Measurements from ENCODE around the gene SST.

SST gene

GRCh38 chr3:187623285-187623814 is 46.8 kb downstream of the SST start:
- ChIA-PET CTCF (no interaction called here), POLR2A (no interaction called here)
- no peak for DNase-seq (ENCODE audit: extremely low spot score)
- TF ChIP-seq FOXM1 (IDR thresholded peaks at IDR 0.05; ENCODE audit: borderline replicate concordance), result no peak
- no peak for TF ChIP-seq HDGF (IDR thresholded peaks at IDR 0.05; ENCODE audit: borderline replicate concordance)
- TF ChIP-seq NFRKB (IDR thresholded peaks at IDR 0.05), result no peak
- no peak for TF ChIP-seq L3MBTL2 (conservative IDR thresholded peaks at IDR 0.05)
- TF ChIP-seq SP1 (IDR thresholded peaks at IDR 0.05), result no peak
- TF ChIP-seq TARDBP (IDR thresholded peaks at IDR 0.05), result no peak
- no peak for TF ChIP-seq CTBP1 (IDR thresholded peaks at IDR 0.05; ENCODE audit: borderline replicate concordance)
- TF ChIP-seq ARNT (IDR thresholded peaks at IDR 0.05), result no peak
- TF ChIP-seq ELF4 (IDR thresholded peaks at IDR 0.05), result no peak
- no peak for TF ChIP-seq SUZ12 (IDR thresholded peaks at IDR 0.05)

GRCh38 chr3:187621881-187622280 is 48.3 kb downstream of the SST start:
- CTCF ChIA-PET, result no interaction called here
- TF ChIP-seq SP1 (IDR thresholded peaks at IDR 0.05), result no peak
- TF ChIP-seq ELF4 (IDR thresholded peaks at IDR 0.05), result no peak
- no peak for TF ChIP-seq BHLHE40 (IDR thresholded peaks at IDR 0.05; ENCODE audit: borderline replicate concordance)
- no peak for TF ChIP-seq ZNF384 (IDR thresholded peaks at IDR 0.05)
- no peak for TF ChIP-seq TARDBP (IDR thresholded peaks at IDR 0.05)
- no peak for TF ChIP-seq NFRKB (IDR thresholded peaks at IDR 0.05)
- TF ChIP-seq PKNOX1 (IDR thresholded peaks at IDR 0.05), result no peak
- TF ChIP-seq SUZ12 (IDR thresholded peaks at IDR 0.05), result no peak
- DNase-seq (ENCODE audit: extremely low spot score), result no peak
- POLR2A ChIA-PET, result no interaction called here

GRCh38 chr3:187619461-187619860 is 50.7 kb downstream of the SST start:
- ChIA-PET POLR2A (no interaction called here), CTCF (interaction anchor here (2.5 kb wide), 1 partner anchor 60 kb away, joined by 10 read pairs; no protein-coding TSS in a partner anchor)
- DNase-seq (ENCODE audit: extremely low spot score), result no peak
- TF ChIP-seq LEF1 (IDR thresholded peaks at IDR 0.05; ENCODE audit: borderline replicate concordance) (no peak), FOXA1 (IDR thresholded peaks at IDR 0.05) (no peak), FOXK2 (IDR thresholded peaks at IDR 0.05) (no peak), SP1 (IDR thresholded peaks at IDR 0.05) (no peak)

Data from HEK293T (cell line).